ENCODE measurements around the gene DLG1. TPM values are rescaled to one million over a fixed set of nuclear protein-coding genes. Genes with fewer than 3 reads are reported as not detected.

The DLG1 gene
- total RNA-seq, 1 donor from 2014 or later, result 84.1 TPM

- no peak overlapping the region for H3K4me3 Mint-ChIP-seq
- intact Hi-C loops (cut with micrococcal nuclease), result no loop called here
- no peaks in the 10 kb centered on the region for H3K27me3 Mint-ChIP-seq
- H3K27ac Mint-ChIP-seq, result no peak overlapping the region
- DNase-seq, result no peak
- H3K9me3 Mint-ChIP-seq, result no peaks in the 10 kb centered on the region
- H3K4me1 Mint-ChIP-seq, result no peaks in the 10 kb centered on the region
- H3K36me3 Mint-ChIP-seq (ENCODE audit: low read depth), result peaks cover 3% of the 10 kb centered on the region
These were observed 126.8 kb downstream of the DLG1 start for GRCh38 chr3:197171481-197172067.

- peaks cover 12% of the 10 kb centered on the region for H3K36me3 Mint-ChIP-seq (ENCODE audit: low read depth)
- DNase-seq, result no peak
- no peak overlapping the region for H3K4me3 Mint-ChIP-seq
- no peaks in the 10 kb centered on the region for H3K9me3 Mint-ChIP-seq
- no peak overlapping the region for H3K27ac Mint-ChIP-seq
- no peaks in the 10 kb centered on the region for H3K4me1 Mint-ChIP-seq
- no peaks in the 10 kb centered on the region for H3K27me3 Mint-ChIP-seq
- intact Hi-C loops (cut with micrococcal nuclease), result no loop called here
These were observed 129.4 kb downstream of the DLG1 start for GRCh38 chr3:197169028-197169427.

DNA sequence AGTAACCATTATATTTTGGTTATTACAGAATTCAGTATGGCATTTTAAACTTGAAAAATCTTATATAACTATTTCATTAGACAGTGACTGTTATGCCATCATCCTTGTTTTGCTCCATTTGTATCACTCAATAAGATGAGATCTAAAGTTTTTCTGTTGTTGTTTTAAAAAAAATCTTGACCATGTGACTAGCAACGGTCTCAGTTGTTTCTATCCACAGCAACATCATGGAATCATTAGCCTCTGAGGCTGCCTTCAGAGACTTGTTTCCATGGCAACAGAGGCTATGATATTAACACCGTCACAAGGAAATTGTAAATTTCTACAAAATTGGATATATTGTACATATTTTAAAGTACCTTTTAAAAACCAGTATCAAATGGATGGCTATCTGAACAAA, 129.8 kb downstream of the DLG1 start:
- Mint-ChIP-seq H3K27me3 (no peaks in the 10 kb centered on the region), H3K9me3 (no peaks in the 10 kb centered on the region), H3K27ac (no peak overlapping the region), H3K36me3 (ENCODE audit: low read depth) (peaks cover 14% of the 10 kb centered on the region), H3K4me1 (no peaks in the 10 kb centered on the region), H3K4me3 (no peak overlapping the region)
- intact Hi-C loops (cut with micrococcal nuclease), result no loop called here
- no peak for DNase-seq

DNA sequence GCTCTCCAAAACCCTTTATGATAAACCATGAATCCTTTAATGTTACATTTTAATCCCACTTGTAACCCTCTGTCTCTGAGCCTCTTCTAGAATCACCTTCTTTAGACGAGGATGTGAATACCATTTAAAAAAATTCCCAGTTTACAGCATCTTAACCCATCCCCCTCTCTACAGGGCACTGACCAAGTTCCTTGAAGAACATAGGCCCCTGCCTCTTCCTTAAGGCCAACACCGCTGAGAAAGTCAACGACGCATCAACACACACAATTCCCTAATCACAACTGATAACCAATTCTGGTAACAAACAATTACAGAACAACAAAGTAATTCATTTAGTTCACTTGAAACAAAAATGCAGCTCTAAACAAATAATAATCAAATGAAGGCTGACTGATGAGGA, 130.3 kb downstream of the DLG1 start:
- Mint-ChIP-seq H3K4me3 (no peak overlapping the region), H3K27ac (no peak overlapping the region), H3K4me1 (no peaks in the 10 kb centered on the region), H3K36me3 (ENCODE audit: low read depth) (peaks cover 16% of the 10 kb centered on the region), H3K27me3 (no peaks in the 10 kb centered on the region), H3K9me3 (no peaks in the 10 kb centered on the region)
- DNase-seq, result no peak
- intact Hi-C loops (cut with micrococcal nuclease), result no loop called here

- intact Hi-C loops (cut with micrococcal nuclease), result no loop called here
- H3K36me3 Mint-ChIP-seq (ENCODE audit: low read depth), result peaks cover 18% of the 10 kb centered on the region
- no peak for DNase-seq
- no peaks in the 10 kb centered on the region for H3K27me3 Mint-ChIP-seq
- H3K4me1 Mint-ChIP-seq, result no peaks in the 10 kb centered on the region
- no peak overlapping the region for H3K4me3 Mint-ChIP-seq
- H3K27ac Mint-ChIP-seq, result no peak overlapping the region
- no peaks in the 10 kb centered on the region for H3K9me3 Mint-ChIP-seq
These were observed 130.9 kb downstream of the DLG1 start for GRCh38 chr3:197167549-197167948.

DNA sequence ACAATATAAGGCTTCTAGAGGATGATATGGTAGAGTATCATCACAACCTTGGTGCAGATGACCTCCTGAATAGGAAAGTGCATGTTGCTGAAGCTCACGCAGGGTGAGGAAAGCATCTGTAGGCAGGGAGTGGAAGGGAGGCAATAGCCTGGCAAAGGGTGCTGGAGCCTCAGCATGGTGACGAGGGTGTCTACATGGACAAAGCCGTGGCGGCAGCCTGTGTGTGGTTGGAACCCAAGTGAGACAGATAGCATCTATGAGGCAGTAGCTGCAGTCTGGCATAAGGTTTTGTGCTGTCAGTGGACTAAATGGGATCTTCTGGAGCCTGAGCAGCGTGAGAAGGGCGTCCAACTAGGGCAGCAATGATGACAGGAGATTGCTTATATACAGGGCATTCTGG, 132.5 kb downstream of the DLG1 start:
- no peak for DNase-seq
- Mint-ChIP-seq H3K27ac (no peak overlapping the region), H3K9me3 (no peaks in the 10 kb centered on the region), H3K27me3 (no peaks in the 10 kb centered on the region), H3K36me3 (ENCODE audit: low read depth) (peaks cover 18% of the 10 kb centered on the region), H3K4me3 (no peak overlapping the region), H3K4me1 (no peaks in the 10 kb centered on the region)
- intact Hi-C loops (cut with micrococcal nuclease), result no loop called here

DNA sequence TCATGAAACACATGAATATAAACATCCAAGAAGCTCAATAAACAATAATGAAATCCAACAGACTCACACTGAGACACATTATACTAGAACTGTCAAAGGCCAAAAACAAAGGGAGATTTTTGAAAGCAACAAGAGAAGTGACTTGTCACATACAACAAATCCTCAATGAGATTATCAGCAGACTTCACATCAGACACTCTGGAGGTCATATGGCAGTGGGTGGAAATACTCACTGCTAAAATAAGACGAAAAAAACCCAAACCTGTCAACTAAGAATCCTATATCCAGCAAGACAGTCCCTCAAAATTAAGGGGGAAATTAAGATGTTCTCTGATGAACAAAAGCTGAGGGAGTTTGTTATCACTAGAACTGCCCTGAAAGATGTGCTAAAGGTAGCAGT, 143.4 kb downstream of the DLG1 start:
- Mint-ChIP-seq H3K27ac (no peak overlapping the region), H3K4me3 (no peak overlapping the region), H3K4me1 (no peaks in the 10 kb centered on the region), H3K27me3 (no peaks in the 10 kb centered on the region), H3K9me3 (peaks cover 18% of the 10 kb centered on the region), H3K36me3 (ENCODE audit: low read depth) (peaks cover 42% of the 10 kb centered on the region)
- intact Hi-C loops (cut with micrococcal nuclease), result no loop called here
- no peak for DNase-seq

DNA sequence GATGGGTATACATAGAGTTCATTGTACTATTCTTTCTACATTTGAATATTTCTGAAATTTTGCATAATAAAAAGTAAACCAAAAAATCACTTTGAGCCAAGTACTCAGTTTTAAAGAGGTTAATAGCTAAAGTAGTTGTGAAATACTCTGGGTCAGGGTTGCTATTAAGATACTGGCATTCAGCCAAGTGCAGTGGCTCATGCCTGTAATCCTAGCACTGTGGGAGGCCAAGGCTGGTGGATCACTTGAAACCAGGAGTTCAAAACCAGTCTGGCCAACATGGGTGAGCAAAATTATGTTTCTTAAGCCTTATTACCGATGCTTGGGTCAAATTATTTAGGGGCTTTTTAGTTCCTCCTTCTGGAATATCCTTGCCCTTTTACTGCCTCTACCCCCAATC, 146.8 kb downstream of the DLG1 start:
- Mint-ChIP-seq H3K27ac (no peak overlapping the region), H3K4me3 (no peak overlapping the region), H3K27me3 (no peaks in the 10 kb centered on the region), H3K4me1 (peaks cover 3% of the 10 kb centered on the region), H3K9me3 (peaks cover 9% of the 10 kb centered on the region), H3K36me3 (ENCODE audit: low read depth) (peaks cover 38% of the 10 kb centered on the region)
- DNase-seq, result no peak
- intact Hi-C loops (cut with micrococcal nuclease), result no loop called here

GRCh38 chr3:197149528-197149927, 148.9 kb downstream of the DLG1 start:
- H3K4me1 Mint-ChIP-seq, result peaks cover 11% of the 10 kb centered on the region
- intact Hi-C loops (cut with micrococcal nuclease), result no loop called here
- H3K27ac Mint-ChIP-seq, result no peak overlapping the region
- peaks cover 7% of the 10 kb centered on the region for H3K9me3 Mint-ChIP-seq
- H3K4me3 Mint-ChIP-seq, result no peak overlapping the region
- DNase-seq, result no peak
- peaks cover 28% of the 10 kb centered on the region for H3K36me3 Mint-ChIP-seq (ENCODE audit: low read depth)
- H3K27me3 Mint-ChIP-seq, result no peaks in the 10 kb centered on the region

DNA sequence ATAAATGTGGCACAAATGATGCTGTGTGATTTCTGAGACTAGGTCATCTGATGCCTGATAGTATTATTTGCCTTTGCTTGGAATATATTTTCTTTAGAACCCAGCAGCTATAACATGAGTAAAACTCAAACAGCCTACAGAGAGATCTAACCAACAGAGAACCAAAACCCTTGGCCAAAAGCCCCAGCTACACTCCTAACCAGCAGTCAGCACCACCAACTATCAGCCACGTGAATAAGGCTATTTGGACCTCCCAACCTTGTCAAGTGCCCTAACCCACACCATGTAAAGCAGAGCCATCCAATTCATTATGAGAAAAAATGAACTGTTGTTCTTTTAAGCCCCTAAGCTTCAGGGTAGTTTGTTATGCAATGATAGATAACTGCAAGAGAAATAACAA, 154.2 kb downstream of the DLG1 start:
- Mint-ChIP-seq H3K4me1 (peaks cover 17% of the 10 kb centered on the region), H3K27ac (peak overlapping the region; percentile 23), H3K27me3 (no peaks in the 10 kb centered on the region), H3K9me3 (peaks cover 7% of the 10 kb centered on the region), H3K4me3 (no peak overlapping the region), H3K36me3 (ENCODE audit: low read depth) (peaks cover 40% of the 10 kb centered on the region)
- intact Hi-C loops (cut with micrococcal nuclease), result no loop called here
- no peak for DNase-seq

DNA sequence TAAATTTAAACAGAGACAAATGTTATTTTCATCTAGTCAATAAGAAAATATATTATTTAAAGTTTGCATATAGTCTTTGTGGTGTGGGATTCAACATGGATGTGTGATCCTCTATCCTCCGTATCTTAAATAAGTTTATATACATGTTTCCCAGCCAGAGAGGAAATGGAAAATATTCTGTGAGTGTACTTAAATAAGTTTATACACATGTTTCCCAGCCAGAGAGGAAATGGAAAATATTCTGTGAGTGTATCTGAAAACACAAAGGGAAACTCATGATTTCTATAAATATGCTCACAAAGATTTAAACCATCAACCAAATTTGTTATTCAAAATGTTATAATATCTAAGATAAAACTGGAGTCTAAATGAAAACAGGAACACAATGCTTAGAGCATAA, 158.8 kb downstream of the DLG1 start:
- Mint-ChIP-seq H3K36me3 (ENCODE audit: low read depth) (peaks cover 53% of the 10 kb centered on the region), H3K4me1 (peaks cover 7% of the 10 kb centered on the region), H3K4me3 (no peak overlapping the region), H3K9me3 (peaks cover 12% of the 10 kb centered on the region), H3K27ac (no peak overlapping the region), H3K27me3 (no peaks in the 10 kb centered on the region)
- no peak for DNase-seq
- intact Hi-C loops (cut with micrococcal nuclease), result no loop called here

GRCh38 chr3:197137751-197138150, 160.7 kb downstream of the DLG1 start:
- intact Hi-C loops (cut with micrococcal nuclease), result no loop called here
- DNase-seq, result no peak
- Mint-ChIP-seq H3K27me3 (no peaks in the 10 kb centered on the region), H3K4me1 (peaks cover 4% of the 10 kb centered on the region), H3K27ac (no peak overlapping the region), H3K4me3 (no peak overlapping the region), H3K9me3 (peaks cover 18% of the 10 kb centered on the region), H3K36me3 (ENCODE audit: low read depth) (peaks cover 57% of the 10 kb centered on the region)

DNA sequence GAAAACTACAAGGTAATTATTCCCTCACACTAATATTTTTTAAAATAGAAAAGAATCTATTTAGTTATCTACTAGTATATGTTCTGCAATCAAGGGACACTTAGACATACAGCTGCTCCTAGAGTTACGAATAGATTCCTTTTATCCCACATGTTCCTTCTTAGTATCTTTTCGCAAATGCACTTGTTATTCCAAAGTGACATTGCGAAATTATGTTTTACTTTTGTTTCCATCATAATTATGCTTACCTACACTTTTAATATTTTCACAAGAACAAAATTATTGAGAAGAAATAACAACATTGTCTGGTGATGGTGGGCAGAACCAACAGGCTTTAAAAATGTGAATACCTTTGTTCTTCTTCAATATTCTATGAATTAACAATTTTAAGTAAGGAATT, 161.7 kb downstream of the DLG1 start:
- intact Hi-C loops (cut with micrococcal nuclease), result no loop called here
- Mint-ChIP-seq H3K9me3 (peaks cover 18% of the 10 kb centered on the region), H3K4me1 (peaks cover 4% of the 10 kb centered on the region), H3K4me3 (no peak overlapping the region), H3K27ac (no peak overlapping the region), H3K36me3 (ENCODE audit: low read depth) (peaks cover 61% of the 10 kb centered on the region), H3K27me3 (no peaks in the 10 kb centered on the region)
- no peak for DNase-seq

- H3K4me1 Mint-ChIP-seq, result peaks cover 4% of the 10 kb centered on the region
- H3K27ac Mint-ChIP-seq, result no peak overlapping the region
- intact Hi-C loops (cut with micrococcal nuclease), result no loop called here
- peaks cover 18% of the 10 kb centered on the region for H3K9me3 Mint-ChIP-seq
- no peaks in the 10 kb centered on the region for H3K27me3 Mint-ChIP-seq
- H3K4me3 Mint-ChIP-seq, result no peak overlapping the region
- DNase-seq, result no peak
- H3K36me3 Mint-ChIP-seq (ENCODE audit: low read depth), result peaks cover 57% of the 10 kb centered on the region
These were observed 163.2 kb downstream of the DLG1 start for GRCh38 chr3:197135212-197135611.

GRCh38 chr3:197132916-197133530, 165.4 kb downstream of the DLG1 start:
- Mint-ChIP-seq H3K9me3 (peaks cover 18% of the 10 kb centered on the region), H3K4me1 (no peaks in the 10 kb centered on the region), H3K36me3 (ENCODE audit: low read depth) (peaks cover 58% of the 10 kb centered on the region), H3K27me3 (no peaks in the 10 kb centered on the region), H3K27ac (no peak overlapping the region), H3K4me3 (no peak overlapping the region)
- DNase-seq, result no peak
- intact Hi-C loops (cut with micrococcal nuclease), result no loop called here
